GM06990 (cell line): ENCODE data around the gene SELENOV.

Experiments used
- DNase-seq: peaks from one replicate; pipeline ENCODE4 v3.0.0-alpha.2; 2011; ENCODE audit not compliant: insufficient read length; ENCODE audit errors: extremely low read depth
- H3K27me3 ChIP-seq: replicated peaks from 2 replicates; pipeline ENCODE4 v1.6.0; 2011; ENCODE audit warnings: low read length; ENCODE audit not compliant: control insufficient read depth, insufficient read depth
- H3K36me3 ChIP-seq: 2 replicates; pipeline ENCODE4 v1.5.1; 2011; ENCODE audit warnings: low read length; ENCODE audit not compliant: control insufficient read depth, insufficient read depth
- H3K4me3 ChIP-seq: replicated peaks from 2 replicates; pipeline ENCODE4 v1.5.1; 2011; ENCODE audit warnings: low read depth, mild to moderate bottlenecking, control low read depth, low read length
- TF ChIP-seq, protein P1 (sequence below): IDR thresholded peaks from 2 replicates; pipeline ENCODE4 v1.5.1; 2011; ENCODE audit warnings: low read length, control low read depth, mild to moderate bottlenecking, inconsistent platforms; ENCODE audit not compliant: insufficient read depth, poor library complexity, severe bottlenecking

SELENOV gene

DNA sequence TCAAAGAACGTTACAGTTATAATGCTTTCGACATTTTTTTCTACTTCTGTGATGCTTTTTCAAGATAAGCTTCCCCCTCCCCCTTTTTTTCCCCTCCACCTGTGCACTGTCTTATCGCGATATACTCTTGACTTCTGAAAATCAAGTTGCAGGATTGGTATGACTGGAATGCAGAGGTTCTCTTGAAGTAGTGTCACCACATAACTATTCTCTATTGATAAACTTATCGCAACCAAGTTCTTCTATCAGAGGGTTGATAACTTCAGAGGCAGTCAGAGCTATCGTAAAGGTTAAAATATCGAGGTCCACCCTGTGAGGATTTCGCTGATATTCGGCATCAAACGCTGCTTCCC, 24.2 kb downstream of the SELENOV start:
- H3K27me3 ChIP-seq = no peaks in the 10 kb centered on the region
- peak overlapping the region; percentile 78 for H3K4me3 ChIP-seq
- TF ChIP-seq, protein P1, sequence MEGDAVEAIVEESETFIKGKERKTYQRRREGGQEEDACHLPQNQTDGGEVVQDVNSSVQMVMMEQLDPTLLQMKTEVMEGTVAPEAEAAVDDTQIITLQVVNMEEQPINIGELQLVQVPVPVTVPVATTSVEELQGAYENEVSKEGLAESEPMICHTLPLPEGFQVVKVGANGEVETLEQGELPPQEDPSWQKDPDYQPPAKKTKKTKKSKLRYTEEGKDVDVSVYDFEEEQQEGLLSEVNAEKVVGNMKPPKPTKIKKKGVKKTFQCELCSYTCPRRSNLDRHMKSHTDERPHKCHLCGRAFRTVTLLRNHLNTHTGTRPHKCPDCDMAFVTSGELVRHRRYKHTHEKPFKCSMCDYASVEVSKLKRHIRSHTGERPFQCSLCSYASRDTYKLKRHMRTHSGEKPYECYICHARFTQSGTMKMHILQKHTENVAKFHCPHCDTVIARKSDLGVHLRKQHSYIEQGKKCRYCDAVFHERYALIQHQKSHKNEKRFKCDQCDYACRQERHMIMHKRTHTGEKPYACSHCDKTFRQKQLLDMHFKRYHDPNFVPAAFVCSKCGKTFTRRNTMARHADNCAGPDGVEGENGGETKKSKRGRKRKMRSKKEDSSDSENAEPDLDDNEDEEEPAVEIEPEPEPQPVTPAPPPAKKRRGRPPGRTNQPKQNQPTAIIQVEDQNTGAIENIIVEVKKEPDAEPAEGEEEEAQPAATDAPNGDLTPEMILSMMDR = no peak
- no peak for DNase-seq
- no peaks in the 10 kb centered on the region for H3K36me3 ChIP-seq

DNA sequence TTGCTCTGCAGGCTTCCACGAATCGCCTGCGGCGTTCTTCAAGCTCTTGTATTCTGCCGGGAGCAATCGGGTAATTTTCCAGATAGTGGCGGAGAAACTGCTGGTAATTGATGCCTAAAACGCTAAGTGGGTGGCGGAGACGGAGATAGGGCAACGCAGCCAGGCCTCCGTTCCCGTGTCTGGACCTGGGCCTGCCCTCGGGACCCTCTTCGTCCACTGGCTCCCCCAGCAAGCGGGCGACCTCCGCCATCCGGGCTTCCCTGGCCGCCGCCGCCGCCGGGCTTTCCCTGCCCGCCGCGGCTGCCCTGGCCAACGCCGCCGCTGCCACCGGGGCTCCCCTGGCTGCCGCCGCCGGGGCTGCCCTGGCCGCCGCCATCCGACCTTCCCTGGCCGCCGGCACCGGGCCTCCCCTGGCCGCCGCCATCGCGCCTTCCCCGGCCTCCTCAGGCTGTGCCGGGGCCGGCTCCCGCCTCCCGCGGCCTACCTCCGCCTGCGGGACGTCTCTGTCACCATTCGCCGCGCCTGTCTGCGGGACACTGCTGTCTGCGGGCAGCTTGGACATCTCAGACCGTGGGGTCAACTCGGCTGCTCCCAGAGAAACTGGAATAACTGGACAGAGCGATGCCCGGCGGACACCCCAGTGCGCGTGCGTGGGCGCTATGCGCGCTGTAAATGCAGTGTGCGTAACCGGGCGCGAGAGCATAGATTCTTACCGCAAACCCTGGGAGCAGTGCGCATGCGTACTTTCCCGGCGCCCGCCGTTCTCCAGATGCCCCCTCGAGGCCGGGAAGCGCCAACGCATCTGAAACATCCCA, 24.8 kb downstream of the SELENOV start, which contains the start of gene EID2:
Gene EID2, minus strand, starts transcription at position 644 of the 815 bp plus-strand sequence. Its CDS starts 82 bp downstream, at position 562.
- DNase-seq = peak; percentile 90
- Histone ChIP-seq H3K4me3 (peak within 1 kb of the TSS; percentile 78), H3K36me3 (no peaks in the 10 kb centered on the region), H3K27me3 (no peaks in the 10 kb centered on the region)
- TF ChIP-seq, protein P1 = peak; percentile 84

DNA sequence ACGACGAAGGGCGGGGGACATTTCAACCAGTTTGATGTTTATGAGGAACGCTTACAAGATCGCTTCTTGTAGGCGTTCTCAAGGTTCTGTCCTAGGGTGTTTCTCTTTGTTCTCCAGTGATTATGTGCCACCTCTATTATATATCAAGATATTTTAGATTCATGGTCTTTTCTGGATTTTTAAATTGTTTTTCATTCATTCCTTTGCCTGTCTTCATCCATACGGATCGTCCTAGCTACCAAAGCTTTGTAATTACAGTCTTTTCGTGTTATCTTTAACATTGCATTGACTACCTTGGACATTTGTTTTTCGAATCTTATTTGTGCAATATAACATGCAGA, 25.4 kb downstream of the SELENOV start:
- DNase-seq = no peak
- no peaks in the 10 kb centered on the region for H3K36me3 ChIP-seq
- peak overlapping the region; percentile 78 for H3K4me3 ChIP-seq
- TF ChIP-seq, protein P1 = no peak
- no peaks in the 10 kb centered on the region for H3K27me3 ChIP-seq

DNA sequence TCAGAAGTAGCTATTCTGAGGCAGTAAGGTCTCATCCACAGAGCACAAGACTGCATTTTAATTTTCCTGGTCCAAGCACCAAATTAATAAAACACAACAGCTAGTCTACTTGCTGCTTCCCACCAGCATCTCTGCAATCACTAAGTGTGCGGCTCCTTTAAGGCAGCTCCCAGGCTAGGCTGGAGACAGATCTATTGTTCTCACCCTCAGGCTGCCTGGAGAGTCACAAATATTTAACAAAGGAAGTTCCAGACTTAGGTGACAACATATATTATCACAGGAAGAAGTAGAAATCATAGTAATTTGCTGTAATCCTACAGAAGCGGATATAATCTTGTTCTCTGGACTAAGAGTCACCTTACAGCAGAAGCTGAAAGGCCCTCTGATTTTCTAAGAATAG, 27.3 kb downstream of the SELENOV start:
- H3K27me3 ChIP-seq = no peaks in the 10 kb centered on the region
- no peak overlapping the region for H3K4me3 ChIP-seq
- TF ChIP-seq, protein P1 = no peak
- H3K36me3 ChIP-seq = no peaks in the 10 kb centered on the region
- no peak for DNase-seq

DNA sequence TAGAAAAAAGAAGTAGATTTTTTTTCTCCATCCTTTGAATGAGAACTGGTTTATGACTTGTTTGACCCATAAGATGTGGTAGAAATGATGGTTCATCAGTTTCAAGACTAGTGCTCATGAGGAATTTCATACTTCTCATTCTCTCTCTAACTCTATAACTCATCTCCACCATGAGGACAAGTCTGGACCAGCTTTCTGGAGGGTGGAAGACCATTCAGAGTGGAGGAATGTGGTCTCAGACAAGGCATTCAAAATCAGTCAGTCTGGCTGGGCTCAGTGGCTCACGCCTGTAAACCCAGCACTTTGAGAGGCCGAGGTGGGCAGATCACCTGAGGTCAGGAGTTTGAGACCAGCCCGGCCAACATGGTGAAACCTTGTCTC, 28.5 kb downstream of the SELENOV start:
- Histone ChIP-seq H3K27me3 (no peaks in the 10 kb centered on the region), H3K4me3 (no peak overlapping the region), H3K36me3 (no peaks in the 10 kb centered on the region)
- no peak for DNase-seq
- TF ChIP-seq, protein P1 = no peak

DNA sequence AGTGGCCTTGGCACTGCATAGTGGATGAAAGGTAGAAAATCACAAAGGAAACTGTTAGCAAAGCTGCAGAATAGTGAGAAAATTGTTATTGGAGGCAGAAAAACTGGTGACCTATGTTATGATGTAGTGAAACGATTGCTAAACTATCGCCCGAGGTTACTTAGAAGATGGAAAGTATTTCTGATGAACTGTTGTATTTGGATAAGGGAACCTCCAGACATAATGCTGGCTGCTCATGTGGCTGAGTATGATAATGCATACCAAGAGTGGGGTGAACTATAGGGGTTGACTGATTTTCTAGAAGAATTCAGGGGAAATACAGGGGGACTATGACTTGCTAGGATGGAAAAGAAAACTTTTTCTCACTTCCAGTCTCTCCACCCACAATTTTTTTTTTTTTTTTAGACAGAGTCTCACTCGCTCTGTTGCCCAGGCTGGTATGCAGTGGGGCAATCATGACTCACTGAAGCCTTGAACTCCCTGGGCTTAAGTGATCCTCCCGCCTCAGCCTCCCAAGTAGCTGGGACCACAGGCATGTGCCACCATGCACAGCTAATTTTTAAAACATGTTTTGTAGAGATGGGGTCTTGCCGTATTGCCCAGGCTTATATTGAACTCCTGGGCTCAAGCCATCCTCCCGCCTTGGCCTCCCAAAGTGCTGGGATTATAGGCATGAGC, 29.4 kb downstream of the SELENOV start:
- H3K27me3 ChIP-seq = no peaks in the 10 kb centered on the region
- DNase-seq = no peak
- no peak overlapping the region for H3K4me3 ChIP-seq
- TF ChIP-seq, protein P1 = no peak
- H3K36me3 ChIP-seq = no peaks in the 10 kb centered on the region
